Ascending aorta (tissue), 2 donors: ENCODE data around the gene KCNH4. TPM values are rescaled to one million over a fixed set of nuclear protein-coding genes. Genes with fewer than 3 reads are reported as not detected.

Experiments used
- DNase-seq, 2 donors: peaks; one replicate each; pipeline ENCODE4 v3.0.0-alpha.2; 2019; ENCODE audit warnings: low spot score in 2 of 2
- H3K27ac ChIP-seq, 2 donors: fragments of 200-600 bp; sonication (generic); one replicate each; pipeline ENCODE4 v1.5.1; 2016 to 2017; ENCODE audit warnings: mild to moderate bottlenecking in 1 of 2
- H3K27me3 ChIP-seq: fragments of 200-600 bp; sonication (generic); one replicate; pipeline ENCODE4 v1.5.1; 2017
- H3K36me3 ChIP-seq, 2 donors: fragments of 200-600 bp; sonication (generic); one replicate each; pipeline ENCODE4 v1.5.1; 2016
- H3K4me1 ChIP-seq, 2 donors: fragments of 200-600 bp; sonication (generic); one replicate each; pipeline ENCODE4 v1.5.1; 2016 to 2017; ENCODE audit warnings: mild to moderate bottlenecking in 1 of 2
- H3K4me3 ChIP-seq, 2 donors: fragments of 200-600 bp; sonication (generic); one replicate each; pipeline ENCODE4 v1.5.1; 2016 to 2017; ENCODE audit warnings: mild to moderate bottlenecking in 1 of 2
- H3K9me3 ChIP-seq, 2 donors: fragments of 200-600 bp; sonication (generic); one replicate each; pipeline ENCODE4 v1.5.1; 2016
- intact Hi-C: fragments of 100-400 bp; cut with DNase I; formaldehyde crosslinking; loops from one replicate; pipeline ENCODE4 v1.15.1; 2023
- total RNA-seq: library from RNA; depleted of rRNA; stranded (reverse); fragments of >200 nt; gene quantifications from one replicate; pipeline ENCODE4 v1.1.0, GENCODE V29; 2016
- TF ChIP-seq, protein P1 (sequence below), 3 experiments: fragments of 200-600 bp in 2 of 3; fragments of 450-650 bp in 1 of 3; sonication (generic) in 2 of 3; IDR thresholded peaks; one replicate each; pipeline ENCODE4 v1.5.1; 2016 to 2019; ENCODE audit warnings: antibody characterized with exemption in 3 of 3, mild to moderate bottlenecking in 1 of 3, moderate library complexity in 1 of 3

Gene KCNH4
- total RNA-seq, 1 donor from 2014 or later, result not detected

DNA sequence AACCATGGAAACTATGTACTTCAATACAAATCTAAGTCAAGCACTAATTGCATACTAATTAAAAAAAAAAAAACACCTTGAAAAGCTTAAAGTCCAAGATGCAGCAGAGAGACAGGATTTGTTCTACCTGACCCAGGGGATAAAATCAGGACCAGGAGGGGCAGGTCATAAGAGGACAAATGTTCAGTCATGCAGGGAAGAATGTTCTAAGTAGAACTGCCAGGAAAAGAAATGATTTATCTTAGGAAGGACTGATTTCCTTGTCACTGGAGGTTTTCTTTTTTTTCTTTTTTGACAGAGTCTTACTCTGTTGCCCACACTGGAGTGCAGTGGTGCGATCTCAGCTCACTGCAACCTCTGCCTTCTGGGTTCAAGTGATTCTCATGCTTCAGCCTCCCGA is 22.4 kb upstream of the KCNH4 start:
- intact Hi-C loops, result no loop called here
- Histone ChIP-seq H3K27me3 (no peaks in the 10 kb centered on the region), H3K4me1 (no peaks in the 10 kb centered on the region), H3K27ac (no peak overlapping the region), H3K9me3 (no peaks in the 10 kb centered on the region), H3K36me3 (peaks cover 43 to 63% of the 10 kb centered on the region in 2 donors), H3K4me3 (no peak overlapping the region)
- TF ChIP-seq, protein P1, sequence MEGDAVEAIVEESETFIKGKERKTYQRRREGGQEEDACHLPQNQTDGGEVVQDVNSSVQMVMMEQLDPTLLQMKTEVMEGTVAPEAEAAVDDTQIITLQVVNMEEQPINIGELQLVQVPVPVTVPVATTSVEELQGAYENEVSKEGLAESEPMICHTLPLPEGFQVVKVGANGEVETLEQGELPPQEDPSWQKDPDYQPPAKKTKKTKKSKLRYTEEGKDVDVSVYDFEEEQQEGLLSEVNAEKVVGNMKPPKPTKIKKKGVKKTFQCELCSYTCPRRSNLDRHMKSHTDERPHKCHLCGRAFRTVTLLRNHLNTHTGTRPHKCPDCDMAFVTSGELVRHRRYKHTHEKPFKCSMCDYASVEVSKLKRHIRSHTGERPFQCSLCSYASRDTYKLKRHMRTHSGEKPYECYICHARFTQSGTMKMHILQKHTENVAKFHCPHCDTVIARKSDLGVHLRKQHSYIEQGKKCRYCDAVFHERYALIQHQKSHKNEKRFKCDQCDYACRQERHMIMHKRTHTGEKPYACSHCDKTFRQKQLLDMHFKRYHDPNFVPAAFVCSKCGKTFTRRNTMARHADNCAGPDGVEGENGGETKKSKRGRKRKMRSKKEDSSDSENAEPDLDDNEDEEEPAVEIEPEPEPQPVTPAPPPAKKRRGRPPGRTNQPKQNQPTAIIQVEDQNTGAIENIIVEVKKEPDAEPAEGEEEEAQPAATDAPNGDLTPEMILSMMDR (IDR thresholded peaks at IDR 0.05), result no peak
- no peak for DNase-seq

DNA sequence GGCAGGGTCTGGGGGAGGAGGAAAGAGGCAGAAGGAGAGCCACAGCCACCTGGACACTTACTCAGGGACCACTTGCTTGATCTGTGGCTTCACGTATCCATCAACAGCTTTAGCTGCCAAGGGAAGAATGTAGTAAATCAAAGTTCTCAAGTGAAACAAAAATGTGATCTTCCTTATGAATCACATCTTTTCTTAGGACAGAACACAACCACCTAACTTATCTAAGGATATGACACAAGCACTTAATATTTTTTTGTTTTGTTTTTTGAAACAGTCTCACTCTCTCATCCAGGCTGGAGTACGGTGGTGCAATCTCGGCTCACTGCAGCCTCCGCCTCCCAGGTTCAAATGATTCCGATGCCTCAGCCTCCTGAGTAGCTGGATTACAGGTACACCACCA is 21.8 kb upstream of the KCNH4 start:
- Histone ChIP-seq H3K9me3 (no peaks in the 10 kb centered on the region), H3K27me3 (no peaks in the 10 kb centered on the region), H3K36me3 (peaks cover 36 to 58% of the 10 kb centered on the region in 2 donors), H3K4me3 (no peak overlapping the region), H3K27ac (no peak overlapping the region), H3K4me1 (no peaks in the 10 kb centered on the region)
- intact Hi-C loops, result no loop called here
- DNase-seq, result no peak
- TF ChIP-seq, protein P1 (IDR thresholded peaks at IDR 0.05), result no peak

DNA sequence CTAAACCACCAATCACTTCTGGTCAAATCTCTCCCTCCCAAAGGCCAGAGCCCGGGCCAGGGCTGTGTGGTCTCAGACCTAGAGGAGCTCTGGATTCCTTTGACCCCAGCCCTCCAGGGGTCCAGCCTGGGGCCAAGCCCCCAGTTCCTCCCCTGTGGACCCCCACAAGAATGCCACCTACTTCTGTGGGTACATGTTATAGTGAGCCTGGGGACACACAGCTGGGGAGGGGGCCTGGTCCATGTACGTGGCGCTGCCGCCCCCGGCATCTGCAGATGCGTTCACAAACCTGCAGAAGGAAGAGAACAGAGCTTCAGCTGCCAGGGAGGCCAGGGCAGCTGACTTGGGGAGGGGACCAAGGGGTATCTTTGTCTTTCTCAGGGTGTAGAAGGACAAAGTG is 21.2 kb upstream of the KCNH4 start:
- no peak for DNase-seq
- intact Hi-C loops, result no loop called here
- Histone ChIP-seq H3K4me3 (no peak overlapping the region), H3K9me3 (no peaks in the 10 kb centered on the region), H3K36me3 (peaks cover 31 to 56% of the 10 kb centered on the region in 2 donors), H3K4me1 (no peaks in the 10 kb centered on the region), H3K27ac (no peak overlapping the region), H3K27me3 (no peaks in the 10 kb centered on the region)
- TF ChIP-seq, protein P1 (IDR thresholded peaks at IDR 0.05), result no peak

DNA sequence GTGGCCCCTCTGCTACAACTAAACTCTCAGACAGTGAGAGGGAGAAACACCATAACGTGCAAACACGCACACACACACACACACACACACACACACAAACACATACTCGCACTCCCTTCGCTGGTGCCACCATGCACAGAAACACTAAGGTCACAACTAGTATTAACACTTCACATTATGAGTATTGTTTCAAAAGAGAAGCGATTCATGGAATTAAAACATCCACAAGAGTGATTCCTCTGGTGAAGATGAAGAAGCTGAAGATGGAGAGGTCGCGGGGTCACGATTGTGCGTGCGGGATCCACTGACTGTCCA is 20.5 kb upstream of the KCNH4 start:
- H3K4me1 ChIP-seq, result no peaks in the 10 kb centered on the region
- TF ChIP-seq, protein P1 (IDR thresholded peaks at IDR 0.05), result no peak
- no peak for DNase-seq

DNA sequence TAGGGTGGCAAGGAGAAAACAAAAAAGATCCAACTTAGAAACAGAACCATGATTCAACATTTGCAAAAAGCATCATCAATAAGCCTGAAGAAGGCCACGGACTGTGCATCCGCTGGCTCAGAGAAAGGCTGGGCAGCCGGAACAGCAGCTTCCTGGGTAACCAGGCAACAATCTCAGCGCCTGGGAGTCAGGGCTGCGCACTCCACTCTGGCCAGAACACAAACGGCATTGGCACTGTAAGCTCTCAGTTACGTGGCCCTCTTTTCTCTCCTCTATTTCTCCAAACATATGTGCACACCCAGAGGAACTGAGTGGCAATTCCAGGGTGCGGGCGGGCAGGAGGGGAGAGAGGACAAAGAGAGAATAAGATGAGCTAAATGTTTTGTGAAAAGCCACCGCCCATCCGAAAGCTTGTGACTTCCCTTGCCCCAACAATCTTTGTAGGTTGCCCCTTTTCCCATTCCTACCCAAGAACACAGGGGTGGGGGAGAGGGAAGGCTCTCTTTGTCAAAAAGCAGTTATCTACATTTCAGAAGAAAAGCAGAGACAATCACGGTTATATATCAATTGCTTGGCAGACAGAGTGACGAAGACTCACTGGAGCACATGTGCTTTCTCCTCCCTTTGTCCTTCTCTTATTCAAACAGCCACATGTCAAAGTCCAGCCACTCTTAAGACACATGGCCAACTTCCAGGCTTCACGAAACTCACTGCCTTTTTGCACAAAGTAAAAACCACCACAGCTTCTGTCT is 19.9 kb upstream of the KCNH4 start:
- H3K4me3 ChIP-seq, result no peak overlapping the region
- no peaks in the 10 kb centered on the region for H3K4me1 ChIP-seq
- H3K27me3 ChIP-seq, result no peaks in the 10 kb centered on the region
- no peaks in the 10 kb centered on the region for H3K9me3 ChIP-seq
- no peak overlapping the region for H3K27ac ChIP-seq
- intact Hi-C loops, result no loop called here
- peaks cover 21 to 43% of the 10 kb centered on the region in 2 donors for H3K36me3 ChIP-seq
- TF ChIP-seq, protein P1 (IDR thresholded peaks at IDR 0.05), result no peak
- DNase-seq, result no peak

More for the DNA sequence above, 20.5 kb upstream of the KCNH4 start:
- H3K36me3 ChIP-seq, result peaks cover 26 to 48% of the 10 kb centered on the region in 2 donors
- H3K4me3 ChIP-seq, result no peak overlapping the region
- H3K27me3 ChIP-seq, result no peaks in the 10 kb centered on the region
- no peak overlapping the region for H3K27ac ChIP-seq
- intact Hi-C loops, result no loop called here
- H3K9me3 ChIP-seq, result no peaks in the 10 kb centered on the region
